Esophagus muscularis mucosa (tissue), 3 donors: ENCODE measurements around the gene TRIM5.

Experiments used
- POLR2A ChIP-seq: fragments of 450-650 bp; IDR thresholded peaks from one replicate; pipeline ENCODE4 v1.6.1; 2017; ENCODE audit warnings: antibody characterized with exemption, moderate library complexity, mild to moderate bottlenecking, low read depth
- TF ChIP-seq, protein P1 (sequence below), 3 experiments: fragments of 200-600 bp in 2 of 3; fragments of 450-650 bp in 1 of 3; sonication (generic) in 2 of 3; IDR thresholded peaks; one replicate each; pipeline ENCODE4 v1.5.1; 2017 to 2019; ENCODE audit warnings: antibody characterized with exemption in 3 of 3, mild to moderate bottlenecking in 2 of 3, moderate library complexity in 1 of 3

DNA sequence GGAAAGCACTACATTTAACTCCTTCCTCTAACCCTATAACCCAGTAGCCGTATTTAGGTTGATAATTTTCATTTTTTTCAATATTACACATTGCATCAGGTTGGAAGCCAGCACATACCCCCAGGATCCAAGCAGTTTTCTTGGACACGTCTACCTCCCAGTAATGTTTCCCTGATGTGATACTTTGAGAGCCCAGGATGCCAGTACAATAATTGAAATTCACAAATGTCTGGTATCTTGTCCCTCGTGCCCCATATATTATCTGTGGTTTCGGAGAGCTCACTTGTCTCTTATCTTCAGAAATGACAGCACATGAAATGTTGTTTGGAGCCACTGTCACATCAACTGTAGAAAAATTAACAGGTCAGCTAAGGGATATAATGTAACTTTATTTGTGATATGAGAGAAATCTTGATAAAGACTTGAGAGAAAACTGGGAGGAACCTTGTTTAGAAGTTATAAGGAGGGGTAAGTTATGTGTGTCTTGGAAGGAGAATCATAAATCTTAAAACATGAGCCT lies 19.8 kb downstream of the TRIM5 start:
- TF ChIP-seq, protein P1, sequence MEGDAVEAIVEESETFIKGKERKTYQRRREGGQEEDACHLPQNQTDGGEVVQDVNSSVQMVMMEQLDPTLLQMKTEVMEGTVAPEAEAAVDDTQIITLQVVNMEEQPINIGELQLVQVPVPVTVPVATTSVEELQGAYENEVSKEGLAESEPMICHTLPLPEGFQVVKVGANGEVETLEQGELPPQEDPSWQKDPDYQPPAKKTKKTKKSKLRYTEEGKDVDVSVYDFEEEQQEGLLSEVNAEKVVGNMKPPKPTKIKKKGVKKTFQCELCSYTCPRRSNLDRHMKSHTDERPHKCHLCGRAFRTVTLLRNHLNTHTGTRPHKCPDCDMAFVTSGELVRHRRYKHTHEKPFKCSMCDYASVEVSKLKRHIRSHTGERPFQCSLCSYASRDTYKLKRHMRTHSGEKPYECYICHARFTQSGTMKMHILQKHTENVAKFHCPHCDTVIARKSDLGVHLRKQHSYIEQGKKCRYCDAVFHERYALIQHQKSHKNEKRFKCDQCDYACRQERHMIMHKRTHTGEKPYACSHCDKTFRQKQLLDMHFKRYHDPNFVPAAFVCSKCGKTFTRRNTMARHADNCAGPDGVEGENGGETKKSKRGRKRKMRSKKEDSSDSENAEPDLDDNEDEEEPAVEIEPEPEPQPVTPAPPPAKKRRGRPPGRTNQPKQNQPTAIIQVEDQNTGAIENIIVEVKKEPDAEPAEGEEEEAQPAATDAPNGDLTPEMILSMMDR (IDR thresholded peaks at IDR 0.05): no peak
- no peak for TF ChIP-seq POLR2A
